Activated CD4-positive, CD25-positive, alpha-beta regulatory T cell (primary cell): ENCODE data around the gene NIN.

Experiments used
- DNase-seq, 4 experiments: peaks; one replicate each; lab custom pipeline; 2025; lab: John Stamatoyannopoulos, UW

Gene NIN

DNA sequence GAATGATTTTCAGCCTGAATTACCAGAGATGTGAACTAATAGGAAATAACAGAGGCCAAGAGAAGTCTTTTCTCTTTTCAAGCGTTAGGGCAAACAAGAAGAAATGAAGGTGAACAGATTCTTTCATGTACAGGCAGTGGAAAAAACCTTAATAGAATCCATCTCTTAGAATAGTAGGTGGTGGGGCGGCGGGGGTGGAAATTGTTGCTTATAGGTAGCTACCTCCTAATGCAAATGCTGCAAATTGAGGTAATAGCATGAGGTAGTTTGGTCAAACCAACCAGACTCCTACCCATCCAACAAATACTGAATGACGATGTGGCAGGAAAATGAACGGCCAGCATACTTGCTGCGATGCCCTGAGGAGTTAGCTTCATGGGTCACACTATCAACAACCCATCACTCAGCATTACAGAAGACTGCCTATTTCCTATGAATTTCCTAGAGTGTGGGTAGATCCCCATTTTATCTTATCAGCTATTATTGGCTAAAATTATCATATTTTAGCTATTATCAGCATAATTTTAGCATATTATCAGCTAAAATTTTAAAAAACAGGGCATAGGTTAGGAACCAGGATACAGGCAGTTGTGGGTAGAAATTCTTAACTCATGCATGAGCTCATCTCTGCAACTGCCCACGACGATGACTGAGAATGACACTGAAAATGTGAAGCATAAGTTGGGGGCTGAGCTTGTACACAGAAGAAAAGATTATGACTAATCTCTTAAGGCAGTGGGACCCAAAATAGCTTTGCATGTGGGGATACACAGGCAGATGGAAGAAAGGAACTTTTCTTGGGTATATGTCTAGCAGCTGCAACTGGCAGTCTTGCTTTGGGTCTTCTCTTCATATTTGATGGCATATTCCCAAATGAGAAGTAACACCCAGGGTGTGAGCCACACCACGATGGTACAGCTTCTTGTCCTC lies 68.7 kb downstream of the NIN start:
- DNase-seq: no peak

DNA sequence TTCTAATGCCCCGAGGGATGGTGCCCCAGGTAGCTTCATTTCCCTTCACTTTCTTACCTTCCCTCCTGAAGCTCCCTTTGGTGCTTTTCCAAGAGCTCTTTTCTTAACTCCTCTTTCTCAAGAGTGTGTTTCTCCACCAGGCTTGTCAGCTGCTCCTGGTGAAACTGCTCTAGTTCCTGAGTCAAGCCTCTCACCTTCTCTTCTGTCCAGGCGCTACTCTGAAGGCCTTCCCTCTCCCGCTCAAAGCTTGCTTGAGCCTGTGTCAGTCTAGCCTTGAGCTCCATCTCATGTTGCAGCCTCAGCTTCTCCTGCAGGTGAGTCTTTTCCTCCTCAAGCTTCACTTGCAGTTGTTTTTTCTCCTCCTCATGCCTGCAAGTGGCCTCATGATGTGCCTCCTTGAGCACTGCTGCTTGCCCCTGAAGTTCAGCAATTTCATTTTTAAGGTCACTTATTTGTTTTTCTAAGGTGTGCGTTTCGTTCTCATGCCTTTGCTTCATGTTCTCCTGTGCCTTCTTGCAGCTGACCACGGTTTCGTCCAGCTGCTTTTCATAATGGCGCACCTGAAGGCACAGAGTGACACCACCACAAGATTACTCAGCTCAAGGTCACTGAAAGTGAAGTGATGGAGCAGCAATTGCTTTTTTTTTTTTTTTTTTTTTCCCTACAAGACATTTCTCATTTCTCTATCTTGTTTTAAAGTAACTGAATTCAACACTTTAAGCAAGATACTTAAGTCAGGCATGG lies 71.0 kb downstream of the NIN start:
- DNase-seq: no peak

DNA sequence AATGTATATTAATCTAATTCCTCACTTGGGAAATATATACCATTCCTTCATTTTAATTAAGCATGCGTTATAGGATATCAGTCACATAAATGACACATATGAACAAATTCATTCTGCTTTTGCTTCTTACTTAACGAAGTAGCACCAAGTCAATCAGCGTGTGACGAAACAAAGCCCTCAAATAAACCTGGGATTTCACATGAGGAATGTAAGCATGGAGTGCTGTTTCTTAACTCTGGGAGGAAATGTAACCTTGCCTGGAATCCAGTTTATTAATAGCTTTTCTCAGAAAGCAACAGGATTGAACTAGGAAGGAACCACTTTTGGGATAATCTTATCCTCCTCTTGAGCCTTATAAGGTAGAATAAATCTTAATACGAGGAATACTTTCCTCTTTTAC lies 72.0 kb downstream of the NIN start:
- no peak for DNase-seq

DNA sequence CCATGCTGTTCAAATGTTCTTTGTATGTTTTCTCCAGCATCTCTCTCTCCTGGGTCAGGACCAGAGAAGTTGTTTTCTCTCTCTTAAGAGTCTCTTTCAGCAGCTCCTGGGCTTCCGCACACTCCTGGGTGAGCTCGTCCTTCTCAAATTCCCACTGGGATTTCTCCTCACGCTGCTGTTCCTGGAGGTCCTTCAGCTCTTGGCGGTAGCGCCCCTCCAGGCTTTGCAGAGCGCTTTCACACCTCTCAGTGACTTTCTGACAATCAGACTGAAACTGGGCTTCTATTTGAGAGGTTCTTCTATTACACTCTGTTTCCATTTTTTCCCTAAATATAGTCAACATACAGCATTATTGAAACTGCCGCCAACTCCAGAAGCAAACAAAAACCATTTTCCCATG lies 72.7 kb downstream of the NIN start:
- DNase-seq: no peak

DNA sequence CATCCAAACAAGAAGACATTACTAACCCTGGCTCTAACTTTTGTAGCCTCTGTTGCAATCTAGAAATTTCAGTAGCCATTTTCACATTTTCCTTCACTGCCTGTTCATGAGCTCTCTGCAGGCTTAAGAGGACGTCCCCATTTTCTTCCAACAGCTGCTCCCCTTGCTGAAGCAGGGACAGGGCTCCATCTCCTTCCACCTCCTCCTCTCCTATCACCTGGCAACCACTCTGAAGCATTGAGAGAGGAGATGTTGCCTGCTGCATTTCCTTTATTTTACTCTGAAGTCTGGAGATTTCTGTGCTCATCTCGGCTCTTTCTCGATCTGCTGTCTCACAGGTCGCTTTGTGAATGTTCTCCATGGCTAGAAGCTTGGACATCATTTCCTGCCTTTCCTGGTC lies 73.3 kb downstream of the NIN start:
- no peak for DNase-seq

DNA sequence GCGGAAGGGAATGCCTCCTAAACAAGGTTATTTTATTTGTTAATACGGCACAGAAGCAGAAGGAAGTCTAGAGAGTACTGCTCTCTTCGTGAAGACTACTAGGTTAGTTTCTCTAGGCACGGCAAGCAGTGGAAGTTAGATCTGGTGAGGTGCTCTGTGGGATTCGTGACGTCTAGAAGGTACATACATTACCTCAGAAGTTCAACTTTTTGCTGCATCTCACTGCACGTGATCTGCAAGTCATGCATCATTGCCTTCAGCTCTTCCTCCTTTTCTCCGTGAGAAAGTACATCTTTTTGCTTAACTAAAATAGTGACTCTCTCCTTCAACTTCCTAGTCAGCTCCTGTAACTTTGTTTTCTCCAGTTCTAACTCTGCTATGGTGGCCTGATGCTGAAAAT lies 74.7 kb downstream of the NIN start:
- DNase-seq: no peak

DNA sequence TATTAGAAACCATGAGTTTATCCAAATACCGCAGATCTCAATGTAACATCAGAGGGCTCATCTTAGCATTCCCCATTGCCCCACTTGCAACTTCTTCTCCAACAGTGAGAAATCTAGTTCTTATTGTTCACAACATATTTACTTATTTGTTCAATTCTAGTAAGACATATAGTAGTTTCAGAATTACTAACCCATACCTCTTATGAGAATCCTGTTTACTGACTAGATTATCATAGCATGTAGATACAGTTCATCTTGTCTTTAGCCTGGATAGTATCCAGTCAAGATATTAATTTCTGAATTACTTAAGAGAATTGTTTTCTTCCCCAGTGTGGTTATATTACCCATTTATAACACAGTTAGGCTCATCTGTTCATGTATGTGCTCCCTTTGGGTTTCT lies 80.6 kb downstream of the NIN start:
- no peak for DNase-seq

DNA sequence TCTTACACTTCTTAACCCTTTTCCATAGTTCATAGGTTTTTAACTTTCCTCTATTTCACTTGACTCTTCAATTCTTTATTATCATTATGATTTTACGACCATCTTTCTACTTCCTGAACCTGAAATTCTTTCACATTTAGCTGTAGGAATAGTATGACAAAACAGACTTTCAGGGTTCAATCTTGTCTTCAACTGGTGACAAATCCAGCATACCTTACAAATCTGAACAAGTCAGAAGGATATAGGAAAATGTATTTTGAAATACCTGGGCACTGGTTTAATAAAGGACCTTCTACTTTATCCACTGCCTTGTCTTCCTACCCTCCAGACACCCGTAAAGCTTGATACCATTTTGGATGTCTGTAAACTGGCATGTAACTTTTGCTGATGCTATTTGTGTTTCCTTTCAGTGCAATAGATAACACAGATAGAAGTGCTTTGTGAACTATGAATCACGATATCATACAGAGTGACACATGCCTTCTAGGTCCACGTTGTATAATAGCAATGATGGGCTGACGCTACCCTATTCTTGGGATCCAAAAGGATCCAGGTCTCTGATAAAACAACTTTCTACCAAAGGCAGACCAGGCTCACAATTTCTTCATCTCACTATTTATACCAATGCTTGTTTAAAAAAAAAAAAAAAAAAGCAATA lies 85.4 kb downstream of the NIN start:
- no peak for DNase-seq

DNA sequence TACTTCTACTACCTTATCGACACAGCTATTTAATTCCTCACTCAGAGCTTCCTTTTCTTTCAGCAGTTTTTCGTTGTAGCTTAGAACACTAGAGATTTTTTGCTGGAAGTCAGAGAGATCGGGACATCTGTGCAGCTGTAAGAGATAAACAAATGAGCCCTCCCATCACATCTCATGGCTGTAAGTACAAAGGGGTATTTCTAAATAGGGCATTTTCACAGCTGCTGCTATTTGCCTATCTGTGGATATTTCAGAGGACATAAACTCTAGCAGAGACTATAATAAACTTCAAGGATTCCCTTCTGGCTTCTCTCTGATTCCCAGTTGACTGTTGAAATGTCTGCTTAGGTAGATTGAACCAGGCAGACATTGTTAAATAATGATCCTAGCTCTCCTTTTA lies 86.7 kb downstream of the NIN start:
- DNase-seq: no peak

DNA sequence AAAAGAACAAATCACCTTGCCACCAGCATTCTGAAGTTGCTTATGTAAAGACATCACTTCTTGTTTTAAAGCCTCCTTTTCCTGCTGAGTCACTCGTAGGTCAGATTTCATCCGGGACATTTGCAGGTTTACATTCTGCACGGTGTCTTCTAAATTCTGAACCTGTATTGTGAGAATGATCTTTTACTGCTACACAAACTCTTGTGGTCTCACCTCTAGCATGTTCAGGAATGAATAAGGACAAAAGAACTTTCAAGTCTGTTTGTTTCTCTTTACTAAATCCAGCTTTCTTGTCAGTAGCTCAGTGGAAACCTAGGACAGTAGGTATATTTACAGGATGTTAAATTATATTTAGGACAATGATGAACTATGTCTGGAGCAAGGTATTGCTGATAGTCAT lies 89.4 kb downstream of the NIN start:
- DNase-seq: no peak

DNA sequence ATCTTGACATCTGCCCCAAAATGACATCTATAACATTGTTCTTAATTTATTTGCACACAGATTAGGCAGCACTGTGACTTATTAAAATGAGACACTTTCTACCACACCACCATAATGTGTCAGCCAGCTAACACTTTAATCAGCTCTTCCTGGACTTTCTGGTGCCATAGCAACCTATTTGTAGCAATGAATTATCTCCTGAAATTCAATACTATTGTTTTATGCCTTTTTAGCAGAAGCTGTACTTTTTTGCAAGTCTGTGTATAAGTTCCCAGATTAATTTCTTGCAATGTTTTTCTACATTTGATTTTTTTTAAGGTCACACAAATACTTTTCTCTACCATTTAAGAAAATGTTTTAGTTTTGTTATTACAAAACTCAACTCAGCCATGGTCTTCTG lies 90.1 kb downstream of the NIN start:
- no peak for DNase-seq

DNA sequence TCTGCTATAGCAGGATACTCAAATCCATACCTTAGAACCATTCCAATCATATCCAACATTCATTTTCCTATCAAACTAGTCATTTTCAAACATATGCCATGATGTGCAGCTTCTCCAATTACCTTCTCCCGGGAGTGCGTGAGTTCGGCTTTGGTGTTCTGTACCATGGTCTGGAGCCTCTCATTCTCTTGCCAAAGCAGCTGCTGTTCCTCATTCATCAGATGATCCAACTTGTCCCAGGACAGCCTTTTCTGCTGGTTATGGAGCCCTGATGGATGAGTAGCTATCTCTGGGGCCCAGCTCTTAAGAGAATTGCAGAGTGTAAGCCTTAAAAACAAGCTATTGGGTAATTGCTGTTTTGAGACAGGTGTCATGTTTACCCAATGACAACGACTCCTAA lies 91.8 kb downstream of the NIN start:
- no peak for DNase-seq

DNA sequence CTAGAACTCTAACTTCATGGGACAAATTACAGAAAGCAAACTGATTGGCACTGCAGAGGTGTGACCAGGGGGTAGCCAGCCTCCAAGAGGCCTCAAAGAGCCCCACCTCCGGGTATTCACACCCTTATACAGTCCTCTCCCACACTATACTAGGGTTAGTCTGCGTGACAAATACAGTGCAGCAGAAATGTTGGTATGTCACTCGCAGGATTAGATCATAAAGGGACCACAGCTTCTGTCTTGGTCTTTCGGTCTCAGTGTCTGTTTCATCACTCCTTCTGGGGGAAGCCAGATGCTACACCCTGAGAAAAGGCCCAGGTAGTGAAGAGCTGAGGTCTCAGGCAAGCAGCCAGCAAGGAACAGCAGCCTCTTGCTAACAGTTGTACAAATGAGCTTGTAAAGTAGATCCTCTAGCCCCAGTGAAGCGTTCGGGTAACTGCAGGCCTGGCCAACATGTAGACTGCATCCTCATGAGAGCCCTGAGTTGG lies 94.0 kb downstream of the NIN start:
- DNase-seq: no peak

DNA sequence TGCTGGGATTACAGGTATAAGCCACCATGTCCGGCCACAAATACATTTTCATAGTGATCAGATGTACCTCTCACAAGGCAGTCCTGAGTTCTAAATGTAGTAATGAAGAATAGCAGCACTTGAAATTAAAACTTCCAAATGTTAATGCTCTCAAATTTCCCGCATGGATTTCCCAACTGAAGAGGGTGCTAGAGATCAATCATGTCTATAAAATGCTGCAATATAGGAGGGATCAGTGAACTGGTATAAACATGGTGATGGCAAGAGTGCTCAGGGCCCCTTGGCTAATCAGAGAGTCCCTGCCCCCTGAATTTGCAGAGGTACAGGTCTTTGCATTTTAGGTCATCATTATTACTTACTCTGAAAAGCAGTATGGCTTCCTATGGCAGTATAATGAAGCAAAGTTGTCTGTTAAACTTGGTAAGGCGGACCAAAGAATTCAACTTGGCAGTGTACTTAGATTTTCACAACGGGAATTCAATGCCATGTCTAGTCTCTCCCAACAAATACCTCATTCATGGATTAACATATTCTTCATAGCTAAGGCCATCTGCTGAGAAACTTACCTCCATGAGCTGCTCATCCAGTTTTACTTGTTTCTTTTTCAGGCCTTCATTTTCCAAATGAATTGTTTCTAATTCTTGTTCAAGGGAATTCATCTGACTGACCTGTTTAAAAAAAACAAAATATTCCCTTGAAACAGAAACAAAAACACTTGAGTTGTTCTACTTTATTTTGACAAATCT lies 95.8 kb downstream of the NIN start:
- no peak for DNase-seq

DNA sequence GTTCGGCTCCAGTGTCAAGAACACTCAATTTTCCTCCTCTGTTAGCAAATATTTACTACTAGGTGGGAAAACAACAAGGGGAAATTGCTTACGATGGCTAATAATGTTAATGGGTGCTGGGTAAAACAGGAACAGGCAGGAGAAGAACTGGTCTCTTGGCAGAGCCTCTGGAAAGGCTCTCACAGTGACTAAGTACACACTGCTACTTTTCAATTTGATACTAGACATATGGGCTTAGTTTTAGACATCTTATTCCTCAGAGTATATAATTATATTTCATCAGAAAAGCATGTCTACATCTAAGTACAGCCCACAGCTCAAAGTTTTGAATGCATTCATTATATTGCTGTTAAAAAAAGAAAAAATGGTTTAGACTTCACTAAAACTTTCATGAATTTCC lies 97.5 kb downstream of the NIN start:
- no peak for DNase-seq

DNA sequence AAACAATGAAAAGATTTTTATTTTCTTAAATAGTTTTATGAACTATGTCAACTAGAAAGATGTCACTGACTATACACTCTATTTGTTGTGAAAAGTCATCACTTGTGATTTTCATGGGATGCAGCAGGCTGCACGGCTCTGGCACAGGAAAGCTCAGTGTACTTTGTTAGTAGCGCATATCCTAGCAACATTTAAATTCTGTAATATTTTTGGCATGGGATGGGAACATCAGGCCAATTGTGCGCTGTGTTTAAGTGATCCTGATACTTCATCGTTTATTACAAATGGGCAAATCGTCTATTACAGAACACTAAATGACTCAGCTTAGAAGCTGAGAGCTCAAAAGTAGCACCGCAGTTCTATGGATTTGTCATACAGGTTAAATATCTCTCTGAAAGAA lies 102.1 kb downstream of the NIN start:
- DNase-seq: no peak

DNA sequence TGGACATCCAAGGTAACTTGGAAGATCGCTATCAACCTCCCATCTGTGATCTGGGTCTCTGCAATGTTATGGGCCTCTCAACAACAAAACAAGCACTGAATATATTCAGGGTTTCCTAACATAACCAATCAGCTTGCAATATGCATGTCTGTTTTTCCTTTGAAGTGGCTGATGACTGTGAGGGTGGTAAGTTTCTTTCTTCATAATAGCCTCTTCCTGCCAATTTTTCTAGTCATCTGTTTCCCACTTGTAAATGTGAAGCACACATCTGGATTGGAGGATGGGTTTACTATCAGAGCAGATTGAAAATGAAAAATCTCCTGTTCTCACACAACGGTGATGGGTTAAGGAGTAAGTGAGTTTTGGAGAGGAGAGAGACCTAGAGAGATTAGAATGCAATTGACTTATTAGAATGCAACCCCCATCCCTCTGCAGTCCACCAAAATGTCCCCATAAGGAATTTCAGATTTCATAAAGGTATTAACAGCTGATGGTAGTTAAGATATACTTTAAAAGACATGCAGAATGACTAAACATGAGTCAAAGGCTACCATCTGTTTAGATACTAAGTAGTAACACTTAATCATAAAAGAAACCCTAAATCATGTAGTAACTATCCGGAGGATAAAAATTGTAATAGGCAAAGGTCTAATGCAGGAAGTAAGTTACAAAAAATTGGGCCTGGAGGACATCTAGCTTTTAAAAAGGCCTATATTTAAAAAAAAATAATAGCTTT lies 104.4 kb downstream of the NIN start:
- no peak for DNase-seq

DNA sequence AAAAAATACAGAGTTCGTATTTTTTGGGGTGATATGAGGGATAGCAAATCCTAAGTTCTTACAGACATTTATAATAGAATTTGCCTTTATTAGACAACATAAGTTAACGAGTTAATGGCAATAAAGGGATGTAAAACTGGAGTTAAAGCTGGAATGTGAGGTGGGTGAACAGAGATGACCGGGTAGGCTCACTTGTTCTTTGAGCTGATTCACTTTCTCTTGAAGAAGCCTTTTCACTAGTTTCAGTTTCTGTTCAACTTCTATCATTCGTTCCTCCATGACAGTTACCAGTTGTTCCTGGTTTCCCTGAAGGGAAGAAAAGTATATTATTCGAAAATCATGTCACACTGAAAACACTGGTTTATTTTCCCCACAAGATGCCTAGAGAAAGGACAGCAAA lies 105.2 kb downstream of the NIN start:
- DNase-seq: no peak

DNA sequence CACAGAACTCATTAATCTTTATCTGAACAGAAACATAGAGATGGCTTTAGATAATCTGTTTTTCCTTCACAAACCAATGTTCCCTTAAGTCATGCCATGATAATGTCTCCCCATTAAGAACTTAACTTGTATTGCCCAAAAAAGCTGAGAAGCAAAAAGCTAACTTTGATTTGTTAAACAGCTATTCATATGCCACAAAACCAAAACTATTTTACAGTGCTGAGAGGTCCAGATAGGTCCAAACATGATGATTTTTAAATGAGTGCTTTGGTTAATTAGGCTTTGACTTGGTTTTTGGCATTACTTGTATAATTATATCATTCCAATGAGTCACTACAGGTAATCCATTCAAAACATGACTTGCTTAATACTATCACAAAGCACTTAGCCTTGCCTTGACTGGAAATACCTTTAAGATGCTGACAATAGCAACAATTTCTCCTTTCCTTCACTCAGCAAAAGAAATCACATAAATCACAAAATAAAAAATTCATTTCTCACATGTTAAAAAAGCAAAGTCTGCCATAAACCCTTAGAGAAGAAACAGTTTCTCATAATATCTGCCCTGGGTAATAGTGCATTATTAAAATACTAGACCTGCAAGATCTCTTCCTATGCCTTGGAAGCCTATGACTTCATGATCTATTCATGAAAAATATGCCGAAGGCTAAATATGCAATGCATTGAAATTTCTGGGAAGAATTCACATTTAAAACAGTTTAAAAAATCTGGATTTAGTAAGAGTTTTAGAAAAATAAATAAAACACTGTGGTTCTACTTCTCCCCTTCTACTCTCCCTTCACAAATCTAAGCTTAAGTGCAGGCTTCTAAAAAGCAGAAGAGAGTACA lies 110.8 kb downstream of the NIN start:
- no peak for DNase-seq

DNA sequence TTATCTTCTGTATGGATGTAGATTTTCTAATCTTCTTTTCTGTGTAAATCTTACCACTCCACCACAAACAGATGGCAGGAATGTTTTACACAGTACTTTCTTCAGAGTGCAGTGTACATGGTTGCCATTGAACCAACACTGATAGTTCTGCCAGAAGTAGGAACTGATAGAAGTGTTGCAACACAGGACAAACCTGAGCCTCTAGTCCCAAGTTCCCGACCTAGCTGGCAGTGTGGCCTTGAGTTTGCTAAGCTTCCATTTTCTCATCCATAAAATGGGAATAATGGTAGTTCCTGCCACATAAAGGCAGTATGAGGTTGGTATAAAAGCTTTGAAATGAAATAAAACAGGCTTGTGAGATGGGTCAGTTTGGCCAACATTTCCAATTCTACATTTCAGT lies 112.0 kb downstream of the NIN start:
- no peak for DNase-seq
